Thyroid gland (tissue), 4 donors: Measurements from ENCODE around the gene PABPC1L2A.
"Not testable (repeated sequence)": the region's sequence is repeated elsewhere in the genome, so short reads cannot be mapped to it uniquely, and the experiment has no call there.

Source experiments
- CTCF ChIP-seq, 6 experiments: fragments of 200-600 bp in 3 of 6; fragments of 450-650 bp in 3 of 6; sonication (generic) in 3 of 6; IDR thresholded peaks; one replicate each; pipeline ENCODE4 v1.5.1; 2016 to 2019; ENCODE audit warnings: antibody characterized with exemption in 6 of 6, mild to moderate bottlenecking in 2 of 6, inconsistent platforms in 1 of 6, moderate library complexity in 1 of 6
- POLR2A ChIP-seq, 2 donors: fragments of 450-650 bp; IDR thresholded peaks; one replicate each; pipeline ENCODE4 v1.6.1; 2017; ENCODE audit warnings: antibody characterized with exemption in 2 of 2, mild to moderate bottlenecking in 2 of 2, moderate library complexity in 1 of 2

- not testable (repeated sequence) for TF ChIP-seq CTCF, POLR2A (IDR thresholded peaks at IDR 0.05)
Observed at GRCh38 chrX:73079024-73079562, at the start of gene PABPC1L2A.
